Stomach (tissue), 9 donors: ENCODE results near the gene BMP7. TPM values are rescaled to one million over a fixed set of nuclear protein-coding genes. Genes with fewer than 3 reads are reported as not detected.

ENCODE experiments used
- DNase-seq, 2 donors: peaks; one replicate each; pipeline versions ENCODE4 v3.0.0 to v3.0.0-alpha.2; 2013 to 2019
- H3K27ac ChIP-seq, 5 donors: fragments of 200-600 bp in 4 of 5; sonication (generic) in 4 of 5; one replicate each; pipeline ENCODE4 v1.5.1; 2013 to 2019; ENCODE audit warnings: mild to moderate bottlenecking in 1 of 5, moderate library complexity in 1 of 5
- H3K27me3 ChIP-seq, 3 donors: fragments of 200-600 bp; sonication (generic); one replicate each; pipeline ENCODE4 v1.5.1; 2017 to 2019; ENCODE audit warnings: mixed run types in 1 of 3
- H3K36me3 ChIP-seq, 4 donors: fragments of 200-600 bp; sonication (generic); 1 replicate in 3 of 4; 2 replicates in 1 of 4; pipeline ENCODE4 v1.5.1; 2016 to 2019
- H3K4me1 ChIP-seq, 4 donors: fragments of 200-600 bp; sonication (generic); one replicate each; pipeline ENCODE4 v1.5.1; 2016 to 2019
- H3K4me3 ChIP-seq, 4 donors: fragments of 200-600 bp; sonication (generic) in 3 of 4; one replicate each; pipeline ENCODE4 v1.5.1; 2016 to 2019; ENCODE audit warnings: mild to moderate bottlenecking in 1 of 4
- H3K9me3 ChIP-seq, 4 donors: fragments of 200-600 bp; sonication (generic); one replicate each; pipeline ENCODE4 v1.5.1; 2016 to 2019
- EP300 ChIP-seq: sonication (generic); formaldehyde crosslinking; IDR thresholded peaks from one replicate; pipeline ENCODE4 v1.6.1; 2017; ENCODE audit warnings: antibody characterized with exemption
- POLR2A ChIP-seq, 4 donors: fragments of 450-650 bp; IDR thresholded peaks; one replicate each; pipeline ENCODE4 v1.6.1; 2016; ENCODE audit warnings: antibody characterized with exemption in 4 of 4, control low read depth in 2 of 4, mild to moderate bottlenecking in 1 of 4, moderate library complexity in 1 of 4
- POLR2AphosphoS5 ChIP-seq, 3 donors: sonication (generic); formaldehyde crosslinking; IDR thresholded peaks; one replicate each; pipeline ENCODE4 v1.6.1; 2016; ENCODE audit warnings: antibody characterized with exemption in 3 of 3
- WGBS, 5 donors: extraction: QIAGEN DNeasy Blood & Tissue Kit in 3 of 5; methylation state at CpG; one replicate each; pipeline versions ENCODE4 v1.1.5 to v1.1.7; 2013 to 2018; 5-methylcytosine and 5-hydroxymethylcytosine counted together
- intact Hi-C: fragments of 100-400 bp; cut with DNase I; formaldehyde crosslinking; loops from one replicate; pipeline ENCODE4 v1.15.1; 2023; ENCODE audit warnings: low total_unique reads
- polyA plus RNA-seq, 3 donors: library from polyadenylated mRNA; stranded (reverse); fragments of 200-250 nt; gene quantifications; one replicate each; pipeline ENCODE4 v1.2.3, GENCODE V29; 2013
- total RNA-seq, 5 donors: library from RNA; depleted of rRNA; stranded (reverse); fragments of >200 nt; gene quantifications; one replicate each; pipeline versions ENCODE4 v1.1.0 to v1.2.3, GENCODE V29; 2014 to 2016
- TF ChIP-seq, protein P1 (sequence below), 7 experiments: fragments of 450-650 bp in 4 of 7; fragments of 200-600 bp in 3 of 7; sonication (generic) in 3 of 7; IDR thresholded peaks; one replicate each; pipeline ENCODE4 v1.5.1; 2016 to 2019; ENCODE audit warnings: antibody characterized with exemption in 7 of 7, control low read depth in 2 of 7, mild to moderate bottlenecking in 1 of 7
- donor health status: healthy with polysubstance abuse.
- donor health status: Bipolar disorder and iron deficiency.
- donor health status: healthy.

The BMP7 gene
- total and polyA plus RNA-seq, 8 donors: under 0.01 to 11.0 (median 2.4) TPM

DNA sequence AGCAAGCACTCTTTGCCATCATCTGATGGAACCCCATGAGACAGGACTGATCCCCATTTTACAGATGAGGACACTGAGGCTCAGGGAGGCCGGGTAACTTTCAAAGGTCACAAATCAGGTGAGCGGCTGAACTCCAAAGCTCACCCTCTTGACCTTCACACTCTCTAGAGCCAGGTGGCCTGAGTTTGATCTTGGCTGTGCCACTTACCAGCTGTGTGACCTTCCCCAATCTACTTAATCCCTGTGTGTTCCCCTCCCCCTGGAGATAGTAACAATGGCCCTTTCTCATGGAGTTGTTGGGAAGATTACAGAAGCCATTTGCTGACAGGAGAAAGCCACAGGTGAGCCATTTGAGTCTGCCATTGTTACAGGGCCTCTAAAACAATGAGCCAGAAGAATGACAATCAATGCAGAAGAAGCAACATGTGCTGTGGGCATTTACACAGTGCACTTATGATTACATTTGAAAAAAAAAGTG lies 34.5 kb downstream of the BMP7 start:
- Histone ChIP-seq H3K4me1 (no peaks in the 10 kb centered on the region), H3K4me3 (no peak overlapping the region), H3K27me3 (peaks cover 0 to 27% (median 0%) of the 10 kb centered on the region in 3 donors), H3K27ac (no peak overlapping the region), H3K36me3 (no peaks in the 10 kb centered on the region), H3K9me3 (no peaks in the 10 kb centered on the region)
- DNase-seq: no peak
- 79 to 89% (median 81%) methylated on average over 2 of the region's 2 CpGs; no CpG with 5 or more reads in 1 of the 5 donors for WGBS, 5 donors
- TF ChIP-seq POLR2A (IDR thresholded peaks at IDR 0.05): no peak
- TF ChIP-seq, protein P1, sequence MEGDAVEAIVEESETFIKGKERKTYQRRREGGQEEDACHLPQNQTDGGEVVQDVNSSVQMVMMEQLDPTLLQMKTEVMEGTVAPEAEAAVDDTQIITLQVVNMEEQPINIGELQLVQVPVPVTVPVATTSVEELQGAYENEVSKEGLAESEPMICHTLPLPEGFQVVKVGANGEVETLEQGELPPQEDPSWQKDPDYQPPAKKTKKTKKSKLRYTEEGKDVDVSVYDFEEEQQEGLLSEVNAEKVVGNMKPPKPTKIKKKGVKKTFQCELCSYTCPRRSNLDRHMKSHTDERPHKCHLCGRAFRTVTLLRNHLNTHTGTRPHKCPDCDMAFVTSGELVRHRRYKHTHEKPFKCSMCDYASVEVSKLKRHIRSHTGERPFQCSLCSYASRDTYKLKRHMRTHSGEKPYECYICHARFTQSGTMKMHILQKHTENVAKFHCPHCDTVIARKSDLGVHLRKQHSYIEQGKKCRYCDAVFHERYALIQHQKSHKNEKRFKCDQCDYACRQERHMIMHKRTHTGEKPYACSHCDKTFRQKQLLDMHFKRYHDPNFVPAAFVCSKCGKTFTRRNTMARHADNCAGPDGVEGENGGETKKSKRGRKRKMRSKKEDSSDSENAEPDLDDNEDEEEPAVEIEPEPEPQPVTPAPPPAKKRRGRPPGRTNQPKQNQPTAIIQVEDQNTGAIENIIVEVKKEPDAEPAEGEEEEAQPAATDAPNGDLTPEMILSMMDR (IDR thresholded peaks at IDR 0.05): no peak
- no peak for TF ChIP-seq POLR2AphosphoS5 (IDR thresholded peaks at IDR 0.05)
- no peak for TF ChIP-seq EP300
- intact Hi-C loops: no loop called here

DNA sequence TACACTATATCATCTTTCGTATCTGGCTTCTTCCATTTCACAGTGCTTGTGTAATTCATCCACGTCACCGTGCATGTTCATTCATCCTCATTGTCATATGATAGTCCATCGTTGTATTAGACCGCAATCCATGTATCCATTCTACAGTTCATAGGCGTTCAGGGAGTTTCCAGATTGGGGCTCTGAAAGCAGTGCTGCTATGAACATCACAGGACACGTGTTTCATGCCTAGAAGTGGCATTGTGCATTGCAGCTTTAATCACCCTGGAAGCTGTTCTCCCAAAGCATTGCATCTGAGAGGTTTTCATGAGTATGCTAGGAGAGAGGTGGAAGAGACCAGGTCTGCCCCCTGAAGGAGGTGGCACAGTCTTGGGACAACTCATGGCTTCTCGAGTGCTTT lies 35.3 kb downstream of the BMP7 start:
- Histone ChIP-seq H3K27ac (no peak overlapping the region), H3K36me3 (no peaks in the 10 kb centered on the region), H3K27me3 (peaks cover 0 to 21% (median 0%) of the 10 kb centered on the region in 3 donors), H3K4me3 (no peak overlapping the region), H3K9me3 (no peaks in the 10 kb centered on the region), H3K4me1 (no peaks in the 10 kb centered on the region)
- DNase-seq: no peak
- TF ChIP-seq POLR2AphosphoS5 (IDR thresholded peaks at IDR 0.05) (no peak), POLR2A (IDR thresholded peaks at IDR 0.05) (no peak), EP300 (no peak)
- TF ChIP-seq, protein P1 (IDR thresholded peaks at IDR 0.05): no peak
- intact Hi-C loops: no loop called here
- WGBS, 5 donors: 67 to 82% (median 69%) methylated on average over 8 of the region's 8 CpGs

DNA sequence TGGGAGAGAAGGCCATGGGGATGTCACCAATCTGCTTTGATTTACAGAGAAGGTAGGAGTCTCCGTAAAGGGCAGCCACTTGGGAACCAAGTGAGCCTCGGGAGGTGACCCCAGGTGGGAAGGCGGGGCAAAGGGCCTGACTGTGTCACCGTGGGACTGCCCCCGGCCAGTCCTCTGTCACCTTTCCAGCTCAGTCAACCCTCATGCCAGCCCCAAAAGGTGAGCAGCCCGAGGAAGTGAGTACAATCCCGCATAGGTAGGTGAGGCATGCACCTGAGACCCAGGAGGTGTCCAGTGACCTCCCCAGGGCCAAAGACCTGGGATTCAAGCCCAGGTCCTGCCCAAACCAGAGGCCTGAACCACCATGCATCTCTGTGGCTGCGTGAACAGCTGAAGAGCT lies 36.2 kb downstream of the BMP7 start:
- Histone ChIP-seq H3K27me3 (peaks cover 0 to 17% (median 0%) of the 10 kb centered on the region in 3 donors), H3K27ac (no peak overlapping the region), H3K36me3 (no peaks in the 10 kb centered on the region), H3K4me1 (no peaks in the 10 kb centered on the region), H3K9me3 (no peaks in the 10 kb centered on the region), H3K4me3 (no peak overlapping the region)
- intact Hi-C loops: no loop called here
- DNase-seq: no peak
- TF ChIP-seq, protein P1 (IDR thresholded peaks at IDR 0.05): no peak
- TF ChIP-seq EP300 (no peak), POLR2AphosphoS5 (IDR thresholded peaks at IDR 0.05) (no peak), POLR2A (IDR thresholded peaks at IDR 0.05) (no peak)
- 81 to 94% (median 90%) methylated on average over 7 to 8 of the region's 8 CpGs for WGBS, 5 donors

DNA sequence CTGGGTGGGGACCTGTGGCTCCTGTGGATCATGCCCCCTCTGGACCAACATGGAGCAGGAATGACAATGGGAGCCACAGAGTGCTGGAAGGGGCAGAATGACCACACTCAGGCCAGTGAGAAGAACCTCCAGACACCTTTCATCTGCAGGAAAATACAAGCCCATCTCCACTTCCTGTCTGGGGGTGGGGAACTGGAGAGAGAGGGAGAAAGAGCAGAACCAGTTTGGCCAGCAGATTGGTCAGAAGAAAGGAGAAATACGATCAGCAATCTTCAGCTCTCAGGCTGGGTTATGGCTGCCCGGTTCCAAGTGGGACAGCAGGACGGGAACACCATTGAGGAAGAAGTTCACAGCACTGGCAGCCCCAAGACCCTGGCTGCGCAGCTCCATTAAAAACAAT lies 37.0 kb downstream of the BMP7 start:
- H3K9me3 ChIP-seq: no peaks in the 10 kb centered on the region
- intact Hi-C loops: no loop called here
- no peak overlapping the region for H3K27ac ChIP-seq

DNA sequence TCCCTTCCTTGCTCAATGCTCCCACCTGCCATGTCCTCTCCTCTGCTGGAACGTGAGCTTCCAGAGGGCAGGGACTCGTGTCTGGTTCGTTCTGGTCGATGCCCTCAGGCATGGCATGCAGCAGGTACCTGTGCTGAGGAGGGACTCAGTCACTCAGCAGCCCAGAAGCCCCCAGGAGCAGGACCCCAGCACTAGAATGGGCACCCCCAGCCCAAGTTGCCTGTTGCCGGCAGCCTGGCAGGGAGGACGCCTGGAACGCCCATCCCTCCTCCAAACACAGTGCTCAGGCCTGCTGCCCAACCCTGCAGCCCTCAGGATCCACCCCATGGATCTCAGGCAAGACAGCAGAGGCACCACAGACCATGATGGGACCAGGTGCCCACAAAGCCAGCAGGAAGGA lies 40.6 kb downstream of the BMP7 start:
- intact Hi-C loops: no loop called here
- Histone ChIP-seq H3K4me3 (no peak overlapping the region), H3K36me3 (no peaks in the 10 kb centered on the region), H3K4me1 (no peaks in the 10 kb centered on the region), H3K27me3 (peaks cover 0 to 16% (median 0%) of the 10 kb centered on the region in 3 donors), H3K27ac (no peak overlapping the region), H3K9me3 (no peaks in the 10 kb centered on the region)
- WGBS, 5 donors: 72 to 87% (median 82%) methylated on average over 7 of the region's 7 CpGs
- TF ChIP-seq POLR2A (IDR thresholded peaks at IDR 0.05) (no peak), POLR2AphosphoS5 (IDR thresholded peaks at IDR 0.05) (no peak), EP300 (no peak)
- TF ChIP-seq, protein P1 (IDR thresholded peaks at IDR 0.05): no peak
- no peak for DNase-seq

More for the DNA sequence above, 37.0 kb downstream of the BMP7 start:
- no peak for DNase-seq
- 45 to 73% (median 60%) methylated on average over 4 of the region's 4 CpGs for WGBS, 5 donors
- H3K4me1 ChIP-seq: no peaks in the 10 kb centered on the region
- no peaks in the 10 kb centered on the region for H3K36me3 ChIP-seq
- TF ChIP-seq POLR2A (IDR thresholded peaks at IDR 0.05): no peak
- peaks cover 0 to 9% (median 0%) of the 10 kb centered on the region in 3 donors for H3K27me3 ChIP-seq
- H3K4me3 ChIP-seq: no peak overlapping the region
